ENCODE results near the gene EIF2S2.

Gene EIF2S2

GRCh38 chr20:34069341-34070078 lies 42.5 kb downstream of the EIF2S2 start (continued):
- peak; percentile 86; the same call in 1 of the 2 replicates for TF ChIP-seq ZNF449 (tag by site-specific recombination; IDR thresholded peaks at IDR 0.05)
- TF ChIP-seq ZBTB6 (tag by site-specific recombination; IDR thresholded peaks at IDR 0.05): no peak
- peak; percentile 49; the same call in 1 of the 2 replicates for TF ChIP-seq ZIC2 (tag by site-specific recombination; IDR thresholded peaks at IDR 0.05)
- TF ChIP-seq TRIM28 (IDR thresholded peaks at IDR 0.05; ENCODE audit: borderline replicate concordance, low read length): 0 out of 2 replicates have a peak, but pooled peaks have one; percentile 31
- TF ChIP-seq ZBTB17 (tag by site-specific recombination; IDR thresholded peaks at IDR 0.05): peak; percentile 56
- no peak for TF ChIP-seq PATZ1 (tag by site-specific recombination; IDR thresholded peaks at IDR 0.05)
- no peak for TF ChIP-seq TSHZ1 (tag by site-specific recombination; IDR thresholded peaks at IDR 0.05; ENCODE audit: borderline replicate concordance)
- TF ChIP-seq ZNF221 (tag by site-specific recombination; IDR thresholded peaks at IDR 0.05; ENCODE audit: borderline replicate concordance): no peak
- no peak for TF ChIP-seq ZBTB10 (tag by site-specific recombination; IDR thresholded peaks at IDR 0.05)
- TF ChIP-seq ZXDB (tag by site-specific recombination; IDR thresholded peaks at IDR 0.05): no peak
- TF ChIP-seq GLIS1 (tag by site-specific recombination; IDR thresholded peaks at IDR 0.05): no peak
- 0 out of 2 replicates have a peak, but pooled peaks have one; percentile 71 for TF ChIP-seq IKZF3 (tag by site-specific recombination; IDR thresholded peaks at IDR 0.05)
- no peak for TF ChIP-seq ZNF830 (tag by site-specific recombination; IDR thresholded peaks at IDR 0.05; ENCODE audit: low read depth)
- TF ChIP-seq KLF17 (tag by site-specific recombination; IDR thresholded peaks at IDR 0.05): no peak
- no peak for TF ChIP-seq ZNF585B (tag by site-specific recombination; IDR thresholded peaks at IDR 0.05)
- no peak for TF ChIP-seq ZNF311 (tag by site-specific recombination; IDR thresholded peaks at IDR 0.05; ENCODE audit: borderline replicate concordance)
- peak; percentile 86 for TF ChIP-seq ZNF664 (tag by site-specific recombination; IDR thresholded peaks at IDR 0.05)
- no peak for TF ChIP-seq ZNF473 (tag by site-specific recombination; IDR thresholded peaks at IDR 0.05)
- no peak for TF ChIP-seq ZNF398 (tag by site-specific recombination; IDR thresholded peaks at IDR 0.05)
- TF ChIP-seq ZNF132 (tag by site-specific recombination; IDR thresholded peaks at IDR 0.05; ENCODE audit: borderline replicate concordance): no peak
- no peak for TF ChIP-seq ZNF26 (tag by site-specific recombination; IDR thresholded peaks at IDR 0.05)
- no peak for TF ChIP-seq ZNF791 (tag by site-specific recombination; IDR thresholded peaks at IDR 0.05)
- no peak for TF ChIP-seq KLF1 (tag by site-specific recombination; IDR thresholded peaks at IDR 0.05)

All from HEK293 (cell line).